GM12878 (cell line): ENCODE results near the gene NFKBIE. TPM values are rescaled to one million over a fixed set of nuclear protein-coding genes. Genes with fewer than 3 reads are reported as not detected.

Experiments used
- ASH2L ChIP-seq: fragments of 300-600, 200-600 bp; sonication (generic); IDR thresholded peaks from 2 replicates; pipeline ENCODE4 v1.6.1; 2017; ENCODE audit warnings: low read depth, mild to moderate bottlenecking, borderline replicate concordance
- CBX3 ChIP-seq: fragments of 200-600 bp; sonication (generic); IDR thresholded peaks from 2 replicates; pipeline ENCODE4 v1.6.1; 2016; ENCODE audit warnings: low read depth, borderline replicate concordance
- CHD2 ChIP-seq: IDR thresholded peaks from 2 replicates; pipeline ENCODE4 v1.6.1; 2011; ENCODE audit warnings: low read depth, low read length, improper control_type of control experiment, borderline replicate concordance
- CREM ChIP-seq: IDR thresholded peaks from 2 replicates; pipeline ENCODE4 v1.6.1; 2014; ENCODE audit warnings: antibody characterized with exemption, low read depth
- GATAD2B ChIP-seq: fragments of 450-650 bp; conservative IDR thresholded peaks from 2 replicates; pipeline ENCODE4 v1.6.1; 2017; ENCODE audit warnings: low read depth, mild to moderate bottlenecking, moderate library complexity
- HDAC6 ChIP-seq: fragments of 200-600 bp; sonication (generic); IDR thresholded peaks from one replicate; pipeline ENCODE4 v1.8.0; 2017; ENCODE audit warnings: antibody characterized with exemption; ENCODE audit not compliant: unreplicated experiment
- IRF4 ChIP-seq: IDR thresholded peaks from 2 replicates; pipeline ENCODE4 v1.6.1; 2011; ENCODE audit warnings: low read depth, low read length
- MTA2 ChIP-seq: fragments of 450-650 bp; IDR thresholded peaks from 2 replicates; pipeline ENCODE4 v1.6.1; 2016; ENCODE audit warnings: low read depth, mild to moderate bottlenecking, moderate library complexity
- MXI1 ChIP-seq: fragments of 150-350 bp; IDR thresholded peaks from 2 replicates; pipeline ENCODE4 v1.6.1; 2011; ENCODE audit warnings: low read depth, mild to moderate bottlenecking, inconsistent platforms, low read length, improper control_type of control experiment
- MYB ChIP-seq: fragments of 150-350 bp; IDR thresholded peaks from 2 replicates; pipeline ENCODE4 v1.6.1; 2014; ENCODE audit warnings: mild to moderate bottlenecking, low read depth, low read length, borderline replicate concordance
- NFYA ChIP-seq: IDR thresholded peaks from 2 replicates; pipeline ENCODE4 v1.6.1; 2011; ENCODE audit warnings: low read depth, mild to moderate bottlenecking, low read length, improper control_type of control experiment, borderline replicate concordance
- RAD21 ChIP-seq: IDR thresholded peaks from 2 replicates; pipeline ENCODE4 v1.6.1; 2011; ENCODE audit warnings: mild to moderate bottlenecking, low read depth, low read length, moderate library complexity; ENCODE audit not compliant: insufficient read depth
- SMAD1 ChIP-seq: fragments of 450-650 bp; IDR thresholded peaks from 2 replicates; pipeline ENCODE4 v1.6.1; 2018; ENCODE audit warnings: mild to moderate bottlenecking, low read depth; ENCODE audit not compliant: partially characterized antibody
- SMC3 ChIP-seq: IDR thresholded peaks from 2 replicates; pipeline ENCODE4 v1.6.1; 2011; ENCODE audit warnings: low read length, improper control_type of control experiment, borderline replicate concordance
- TCF3 ChIP-seq: IDR thresholded peaks from 2 replicates; pipeline ENCODE4 v1.6.1; 2012; ENCODE audit warnings: low read depth, mild to moderate bottlenecking, low read length, borderline replicate concordance; ENCODE audit not compliant: insufficient read depth
- ZNF622 ChIP-seq: fragments of 450-650 bp; IDR thresholded peaks from 2 replicates; pipeline ENCODE4 v1.6.1; 2017; ENCODE audit warnings: mild to moderate bottlenecking, inconsistent platforms
- ZZZ3 ChIP-seq: IDR thresholded peaks from 2 replicates; pipeline ENCODE4 v1.6.1; 2011; ENCODE audit warnings: low read depth; ENCODE audit not compliant: control insufficient read depth, insufficient read length
- polyA plus RNA-seq, 11 experiments: library from polyadenylated mRNA; depleted of rRNA in 4 of 11; unstranded in 6 of 11; stranded (reverse) in 5 of 11; fragments of >200 nt; fragmentation: Nextera tagmentation in 4 of 11; fragmentation: Illumina TruSeq in 1 of 11; extraction: Ambion mirVana in 4 of 11; extraction: Trizol in 1 of 11; gene quantifications; 1 replicate in 1 of 11; 2 replicates in 10 of 11; pipeline versions ENCODE4 v1.2.1 to v1.2.3, GENCODE V29; 2011 to 2016; ENCODE audit warnings: inconsistent platforms in 2 of 11, missing spikeins in 2 of 11, low read depth in 1 of 11
- total RNA-seq, 4 experiments: library from RNA; depleted of rRNA in 3 of 4; stranded (reverse); fragments of >200 nt in 3 of 4; fragmentation: Illumina TruSeq in 1 of 4; extraction: Trizol in 1 of 4; gene quantifications; 2 replicates each; pipeline versions ENCODE4 v1.2.1 to v1.2.3, GENCODE V29; 2013 to 2021
- TF ChIP-seq, protein P1 (sequence below): fragments of 450-650 bp; formaldehyde crosslinking; IDR thresholded peaks from 2 replicates; pipeline ENCODE4 v1.4.0; 2022; ENCODE audit warnings: mild to moderate bottlenecking, moderate library complexity
- TF ChIP-seq, protein P2 (sequence below): IDR thresholded peaks from 2 replicates; pipeline ENCODE4 v1.6.1; 2012; ENCODE audit warnings: low read length, inconsistent platforms
- TF ChIP-seq, protein P3 (sequence below): fragments of 450-650 bp; IDR thresholded peaks from 2 replicates; pipeline ENCODE4 v1.6.1; 2017; ENCODE audit warnings: antibody characterized with exemption, mild to moderate bottlenecking, moderate library complexity

Gene NFKBIE
- total and polyA plus RNA-seq, 10 of the 15 experiments (the other 5 are each of a cell fraction or from before 2014, with no cell fraction given), result 10.4 to 106 (median 38.8) TPM

DNA sequence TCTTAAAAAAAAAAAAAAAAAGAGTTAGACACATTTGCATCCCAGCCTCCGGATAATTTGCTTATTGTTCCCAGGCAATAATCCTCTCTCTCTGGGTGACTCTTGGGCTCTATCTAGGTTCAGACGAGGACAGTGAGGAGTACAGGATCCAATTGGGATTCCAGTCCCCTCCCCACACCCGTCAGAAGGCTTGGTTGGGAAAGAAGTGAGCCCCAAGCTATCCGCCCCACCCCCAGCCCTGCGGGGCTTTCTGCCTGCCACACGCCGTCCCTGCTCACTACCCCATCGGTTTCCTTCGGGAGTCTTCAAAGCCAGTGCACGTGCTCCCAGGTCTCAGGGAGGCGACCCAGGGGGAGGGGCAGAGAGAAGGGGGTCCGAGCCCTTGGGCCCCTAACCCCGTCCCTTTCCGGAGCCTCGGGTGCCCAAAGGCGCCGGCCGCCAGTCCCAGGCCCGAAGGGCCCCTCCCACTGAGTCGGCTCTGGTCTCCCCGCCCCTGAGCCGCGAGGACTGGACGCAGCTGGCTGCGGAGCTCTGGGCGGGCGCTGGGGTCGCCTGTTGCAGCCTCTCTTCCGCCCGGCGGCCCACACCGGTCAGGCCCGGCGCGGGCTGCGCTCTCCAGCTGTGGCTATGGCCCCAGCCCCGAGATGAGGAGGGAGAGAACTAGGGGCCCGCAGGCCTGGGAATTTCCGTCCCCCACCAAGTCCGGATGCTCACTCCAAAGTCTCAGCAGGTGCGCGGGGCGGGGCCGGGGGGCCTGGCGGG, 46.1 kb downstream of the NFKBIE start (continued):
- TF ChIP-seq MYB (no peak), SMC3 (no peak), RAD21 (no peak), ZZZ3 (no peak), CBX3 (no peak), ASH2L (no peak), SMAD1 (no peak), CREM (no peak), CHD2 (peak; percentile 76; the same call in 1 of the 2 replicates), NFYA (no peak), TCF3 (peak; percentile 86), ZNF622 (no peak), MTA2 (no peak), HDAC6 (no peak), MXI1 (peak; percentile 62), GATAD2B (peak; percentile 87; the same call in 1 of the 2 replicates), IRF4 (0 out of 2 replicates have a peak, but pooled peaks have one; percentile 12)
- TF ChIP-seq, protein P1, sequence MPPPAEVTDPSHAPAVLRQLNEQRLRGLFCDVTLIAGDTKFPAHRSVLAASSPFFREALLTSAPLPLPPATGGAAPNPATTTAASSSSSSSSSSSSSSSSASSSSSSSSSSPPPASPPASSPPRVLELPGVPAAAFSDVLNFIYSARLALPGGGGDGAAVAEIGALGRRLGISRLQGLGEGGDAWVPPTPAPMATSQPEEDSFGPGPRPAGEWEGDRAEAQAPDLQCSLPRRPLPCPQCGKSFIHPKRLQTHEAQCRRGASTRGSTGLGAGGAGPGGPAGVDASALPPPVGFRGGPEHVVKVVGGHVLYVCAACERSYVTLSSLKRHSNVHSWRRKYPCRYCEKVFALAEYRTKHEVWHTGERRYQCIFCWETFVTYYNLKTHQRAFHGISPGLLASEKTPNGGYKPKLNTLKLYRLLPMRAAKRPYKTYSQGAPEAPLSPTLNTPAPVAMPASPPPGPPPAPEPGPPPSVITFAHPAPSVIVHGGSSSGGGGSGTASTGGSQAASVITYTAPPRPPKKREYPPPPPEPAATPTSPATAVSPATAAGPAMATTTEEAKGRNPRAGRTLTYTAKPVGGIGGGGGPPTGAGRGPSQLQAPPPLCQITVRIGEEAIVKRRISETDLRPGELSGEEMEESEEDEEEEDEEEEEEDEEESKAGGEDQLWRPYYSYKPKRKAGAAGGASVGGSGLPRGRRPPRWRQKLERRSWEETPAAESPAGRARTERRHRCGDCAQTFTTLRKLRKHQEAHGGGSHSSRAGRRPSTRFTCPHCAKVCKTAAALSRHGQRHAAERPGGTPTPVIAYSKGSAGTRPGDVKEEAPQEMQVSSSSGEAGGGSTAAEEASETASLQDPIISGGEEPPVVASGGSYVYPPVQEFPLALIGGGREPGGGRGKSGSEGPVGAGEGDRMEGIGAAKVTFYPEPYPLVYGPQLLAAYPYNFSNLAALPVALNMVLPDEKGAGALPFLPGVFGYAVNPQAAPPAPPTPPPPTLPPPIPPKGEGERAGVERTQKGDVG, result no peak
- TF ChIP-seq, protein P2, sequence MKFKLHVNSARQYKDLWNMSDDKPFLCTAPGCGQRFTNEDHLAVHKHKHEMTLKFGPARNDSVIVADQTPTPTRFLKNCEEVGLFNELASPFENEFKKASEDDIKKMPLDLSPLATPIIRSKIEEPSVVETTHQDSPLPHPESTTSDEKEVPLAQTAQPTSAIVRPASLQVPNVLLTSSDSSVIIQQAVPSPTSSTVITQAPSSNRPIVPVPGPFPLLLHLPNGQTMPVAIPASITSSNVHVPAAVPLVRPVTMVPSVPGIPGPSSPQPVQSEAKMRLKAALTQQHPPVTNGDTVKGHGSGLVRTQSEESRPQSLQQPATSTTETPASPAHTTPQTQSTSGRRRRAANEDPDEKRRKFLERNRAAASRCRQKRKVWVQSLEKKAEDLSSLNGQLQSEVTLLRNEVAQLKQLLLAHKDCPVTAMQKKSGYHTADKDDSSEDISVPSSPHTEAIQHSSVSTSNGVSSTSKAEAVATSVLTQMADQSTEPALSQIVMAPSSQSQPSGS, result no peak
- TF ChIP-seq, protein P3, sequence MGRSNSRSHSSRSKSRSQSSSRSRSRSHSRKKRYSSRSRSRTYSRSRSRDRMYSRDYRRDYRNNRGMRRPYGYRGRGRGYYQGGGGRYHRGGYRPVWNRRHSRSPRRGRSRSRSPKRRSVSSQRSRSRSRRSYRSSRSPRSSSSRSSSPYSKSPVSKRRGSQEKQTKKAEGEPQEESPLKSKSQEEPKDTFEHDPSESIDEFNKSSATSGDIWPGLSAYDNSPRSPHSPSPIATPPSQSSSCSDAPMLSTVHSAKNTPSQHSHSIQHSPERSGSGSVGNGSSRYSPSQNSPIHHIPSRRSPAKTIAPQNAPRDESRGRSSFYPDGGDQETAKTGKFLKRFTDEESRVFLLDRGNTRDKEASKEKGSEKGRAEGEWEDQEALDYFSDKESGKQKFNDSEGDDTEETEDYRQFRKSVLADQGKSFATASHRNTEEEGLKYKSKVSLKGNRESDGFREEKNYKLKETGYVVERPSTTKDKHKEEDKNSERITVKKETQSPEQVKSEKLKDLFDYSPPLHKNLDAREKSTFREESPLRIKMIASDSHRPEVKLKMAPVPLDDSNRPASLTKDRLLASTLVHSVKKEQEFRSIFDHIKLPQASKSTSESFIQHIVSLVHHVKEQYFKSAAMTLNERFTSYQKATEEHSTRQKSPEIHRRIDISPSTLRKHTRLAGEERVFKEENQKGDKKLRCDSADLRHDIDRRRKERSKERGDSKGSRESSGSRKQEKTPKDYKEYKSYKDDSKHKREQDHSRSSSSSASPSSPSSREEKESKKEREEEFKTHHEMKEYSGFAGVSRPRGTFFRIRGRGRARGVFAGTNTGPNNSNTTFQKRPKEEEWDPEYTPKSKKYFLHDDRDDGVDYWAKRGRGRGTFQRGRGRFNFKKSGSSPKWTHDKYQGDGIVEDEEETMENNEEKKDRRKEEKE, result no peak
